Muscle of arm (tissue), 12 donors: ENCODE data around the gene ZNF423. TPM values are rescaled to one million over a fixed set of nuclear protein-coding genes. Genes with fewer than 3 reads are reported as not detected.

Experiments
- DNase-seq: peaks from one replicate; pipeline ENCODE4 v3.0.0-alpha.2; 2013
- polyA plus RNA-seq, 12 donors: library from polyadenylated mRNA; unstranded; fragments of 120-200 nt; gene quantifications; one replicate each; pipeline ENCODE4 v1.2.1, GENCODE V29; 2013; ENCODE audit not compliant: insufficient read length in 12 of 12

The ZNF423 gene
- polyA plus RNA-seq, 12 donors = 22.6 to 37.5 (median 25.9) TPM; not detected in 1

DNA sequence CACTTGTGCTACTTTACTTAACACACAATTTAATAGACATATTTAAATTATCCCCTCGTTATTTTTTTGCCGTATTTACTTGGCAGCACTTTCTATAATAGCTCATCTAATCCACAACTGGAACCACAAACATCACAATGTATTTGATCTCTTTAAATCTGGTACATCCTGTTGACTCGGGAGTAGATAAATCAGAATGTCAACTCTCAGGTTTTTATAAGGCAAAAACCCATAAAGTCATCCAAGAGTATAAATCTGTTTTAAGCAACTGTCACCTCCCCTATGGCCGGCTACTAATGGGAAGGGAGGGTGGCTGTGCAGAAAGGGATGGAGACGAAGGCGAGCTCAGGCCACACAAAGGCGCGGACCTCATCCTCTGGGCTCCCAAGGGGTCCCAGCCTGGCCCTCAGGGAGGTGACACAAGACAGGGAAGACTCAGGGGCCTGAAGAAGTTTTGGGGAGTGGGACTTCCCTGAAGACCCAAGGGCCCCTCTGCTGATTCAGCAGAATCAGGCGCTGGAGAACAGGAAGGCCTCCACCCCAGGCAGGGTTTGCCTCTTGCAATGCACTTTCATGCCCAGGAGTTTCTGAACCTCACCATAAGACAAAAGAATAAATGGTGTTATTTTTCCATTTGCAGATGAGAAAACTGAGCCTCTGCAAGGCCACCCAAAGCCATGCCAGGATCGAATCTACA, 122.5 kb downstream of the ZNF423 start:
- DNase-seq = no peak

DNA sequence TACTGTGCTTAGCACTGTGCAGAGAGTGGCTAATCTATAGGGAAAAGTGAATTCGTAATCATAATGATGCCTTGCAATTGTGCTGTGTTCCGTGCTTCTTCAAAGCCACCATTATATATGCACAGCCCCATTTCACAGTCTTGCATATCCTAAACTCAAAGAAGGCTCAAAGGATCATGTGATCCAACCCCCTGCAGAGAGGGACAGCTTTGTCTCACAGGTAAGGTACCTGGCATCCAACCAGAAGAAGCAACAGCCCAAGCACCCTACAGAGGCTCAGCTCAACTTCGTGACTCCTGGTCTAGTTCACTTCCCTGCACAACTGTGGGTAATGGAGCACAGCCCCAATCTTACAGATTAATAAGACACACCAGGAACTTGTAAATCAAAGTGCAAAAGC, 124.0 kb downstream of the ZNF423 start:
- DNase-seq = no peak

DNA sequence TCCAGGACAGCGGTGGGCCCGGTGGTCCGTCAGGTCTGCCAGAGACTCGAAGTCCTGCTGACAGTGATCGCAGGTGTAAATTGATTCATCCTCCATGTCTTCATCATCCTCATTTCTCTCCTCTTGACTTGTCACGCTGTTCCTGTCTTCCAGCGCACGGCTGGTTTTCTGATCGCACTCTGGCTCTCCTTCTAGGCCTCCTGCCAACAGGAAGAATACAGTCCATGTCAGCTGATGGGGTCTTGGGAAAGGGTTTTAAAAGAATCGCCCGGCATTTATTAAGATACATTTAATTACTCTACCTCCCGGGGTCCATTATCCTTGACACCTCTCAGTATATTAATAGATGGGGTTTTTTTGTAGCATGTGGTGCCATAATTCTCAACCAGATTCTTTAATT, 125.1 kb downstream of the ZNF423 start:
- no peak for DNase-seq

DNA sequence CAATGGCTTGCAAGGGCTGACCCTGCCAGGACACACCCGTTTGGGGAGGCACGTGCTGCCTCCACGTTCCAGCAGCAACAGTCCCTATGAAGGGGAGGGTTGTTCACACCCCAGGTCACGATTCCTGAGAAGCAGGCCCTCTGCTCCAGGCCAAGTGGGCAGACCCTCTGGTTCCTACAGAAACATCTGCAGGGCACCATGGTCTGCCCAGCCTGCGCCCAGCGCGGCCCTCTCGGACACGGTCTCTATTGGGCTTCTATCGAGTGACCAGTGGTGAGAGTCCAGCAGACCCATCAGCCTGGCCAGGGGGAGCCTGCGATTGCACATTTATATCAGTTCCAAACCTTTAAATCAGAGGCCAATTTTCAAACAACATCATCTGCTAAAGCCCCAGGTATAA, 128.3 kb downstream of the ZNF423 start:
- DNase-seq = no peak

DNA sequence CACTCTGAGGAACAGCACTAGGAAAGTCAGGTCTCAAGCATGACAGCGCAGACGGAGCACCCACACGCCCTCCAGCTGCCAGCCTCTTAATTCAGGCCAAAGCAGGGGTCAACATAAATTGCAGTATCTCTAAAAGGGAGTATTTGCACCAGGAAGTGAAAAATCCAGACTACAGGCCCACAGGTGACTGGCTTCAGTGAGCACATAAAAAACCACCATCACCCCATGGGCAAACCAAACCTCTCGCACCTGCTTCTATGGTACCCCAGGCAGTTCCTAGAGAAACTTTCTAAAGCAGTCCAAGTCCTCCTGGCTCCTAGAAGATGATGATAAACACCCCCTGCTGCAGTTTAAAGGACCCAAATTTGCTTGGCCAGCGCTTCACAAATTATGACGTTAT, 129.8 kb downstream of the ZNF423 start:
- no peak for DNase-seq

DNA sequence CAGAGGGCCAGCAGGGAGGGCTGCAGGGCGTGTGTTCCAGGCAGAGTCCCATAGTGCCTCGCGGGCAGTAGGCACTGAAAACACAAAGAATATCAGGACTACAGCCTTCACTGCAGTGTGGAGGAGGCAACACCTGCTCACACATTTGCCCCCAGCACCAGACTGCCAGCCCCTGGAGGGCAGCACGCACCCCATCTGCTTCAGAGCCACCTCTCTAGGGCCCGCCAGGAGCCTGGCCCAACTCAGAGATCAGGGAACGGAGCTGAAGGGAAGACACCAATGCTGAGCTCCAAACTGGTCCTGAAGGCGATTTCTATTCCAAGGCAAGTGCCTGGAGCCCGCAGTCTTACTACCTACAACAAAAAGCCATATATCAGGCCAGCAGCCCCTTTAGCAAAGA, 130.3 kb downstream of the ZNF423 start:
- no peak for DNase-seq

DNA sequence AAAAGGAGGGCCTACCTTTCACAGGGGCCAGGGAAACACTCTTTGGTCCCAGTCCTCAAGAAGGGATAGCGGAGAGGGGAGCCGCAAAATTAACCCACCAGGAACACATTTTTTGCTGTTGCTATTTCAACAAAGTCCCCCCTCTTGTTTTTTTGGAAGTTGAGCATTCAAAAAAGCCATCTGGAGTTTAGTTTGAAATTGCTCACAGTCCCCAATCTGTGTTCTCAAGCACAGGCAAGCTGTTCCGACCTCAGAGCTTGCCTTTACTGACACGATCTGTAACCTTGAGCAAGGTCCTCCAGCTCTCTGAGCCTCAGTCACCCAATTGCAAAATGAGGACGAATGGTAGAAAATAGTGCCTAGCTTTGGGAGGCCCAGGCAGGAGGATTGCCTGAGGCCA, 131.1 kb downstream of the ZNF423 start:
- DNase-seq = no peak

DNA sequence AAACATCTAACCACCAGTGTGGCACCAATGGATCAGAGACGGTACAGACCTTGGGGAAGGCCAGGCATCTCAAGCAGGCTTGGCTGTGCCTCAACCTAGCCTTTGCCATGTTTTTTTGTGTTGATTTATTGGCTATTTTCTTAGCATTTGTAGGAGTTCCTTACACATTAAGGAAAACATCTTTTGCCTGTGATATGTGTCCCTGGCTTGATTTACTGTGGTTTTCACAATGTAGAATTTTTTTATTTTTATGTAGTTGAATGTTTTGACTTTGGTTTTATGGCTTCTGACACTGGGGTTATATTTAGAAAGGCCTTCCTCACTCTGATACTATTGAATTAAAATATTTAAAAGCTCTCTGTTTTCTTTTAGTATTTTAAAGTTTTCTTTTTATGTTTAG, 132.6 kb downstream of the ZNF423 start:
- DNase-seq = no peak

DNA sequence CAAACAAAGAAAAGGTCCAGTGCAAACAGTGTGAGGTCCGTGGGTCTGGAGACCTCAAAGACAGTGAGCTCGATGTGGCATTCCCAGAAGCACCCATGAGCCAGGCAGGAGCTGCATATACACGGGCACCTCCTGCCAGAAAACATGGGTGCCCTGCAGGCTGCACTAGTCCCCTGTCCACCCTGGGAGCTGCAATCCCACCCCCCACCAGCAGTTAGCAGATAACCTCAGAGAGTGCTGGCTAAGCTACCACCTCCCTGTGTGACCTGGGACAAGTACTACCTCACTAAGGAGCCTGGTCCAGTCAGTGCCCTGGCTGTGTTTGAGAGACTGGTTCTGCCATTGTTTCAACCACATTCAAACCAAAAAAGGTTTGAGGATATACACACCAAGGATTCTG, 135.7 kb downstream of the ZNF423 start:
- DNase-seq = no peak

DNA sequence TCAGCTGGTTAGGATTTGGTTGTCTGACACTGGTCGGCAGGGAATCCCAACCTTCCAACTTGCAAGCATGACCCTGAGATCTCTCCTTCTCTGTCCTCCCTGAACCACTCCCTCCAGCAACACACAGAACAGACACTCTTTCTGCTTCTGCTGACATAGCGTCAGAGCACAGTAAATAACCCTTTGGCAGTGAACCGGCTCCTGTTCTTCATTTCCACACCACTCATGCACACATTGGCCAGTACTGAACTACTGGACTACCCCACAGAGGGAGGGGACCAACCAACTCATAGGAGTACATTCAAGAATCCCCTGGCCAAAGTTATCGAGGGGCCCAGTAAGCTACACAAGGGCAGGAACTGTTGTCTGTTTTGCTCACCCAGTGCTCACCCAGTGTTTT, 138.2 kb downstream of the ZNF423 start:
- no peak for DNase-seq

DNA sequence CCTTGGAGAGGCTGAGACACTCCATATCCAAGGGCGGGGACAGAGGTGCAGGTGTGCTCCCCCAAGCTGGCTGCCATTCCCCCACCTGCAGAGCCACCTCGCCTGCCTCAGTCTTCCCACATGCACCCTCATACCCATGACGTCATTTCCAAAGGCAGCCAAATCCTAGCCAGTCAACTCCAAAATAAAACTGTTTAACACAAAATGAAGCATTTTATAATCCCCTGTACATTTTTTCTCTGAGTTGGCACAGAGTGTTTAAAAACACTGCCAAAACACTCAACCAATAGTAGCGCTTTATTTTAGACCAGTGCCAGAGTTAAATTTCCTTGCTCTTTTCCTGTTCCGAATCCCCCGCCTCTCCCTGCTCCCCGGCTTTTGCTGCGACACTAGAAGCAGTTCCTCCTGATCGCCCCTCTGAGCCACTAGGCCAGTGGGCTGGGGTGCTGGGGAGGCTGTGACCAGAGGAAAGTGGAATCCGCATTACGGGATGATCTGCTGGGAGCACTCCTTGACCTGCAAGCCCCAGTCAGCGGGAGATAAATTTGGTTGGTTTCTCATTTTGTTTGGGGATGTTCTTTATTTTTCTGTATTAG, 139.5 kb downstream of the ZNF423 start:
- DNase-seq = peak; percentile 32

DNA sequence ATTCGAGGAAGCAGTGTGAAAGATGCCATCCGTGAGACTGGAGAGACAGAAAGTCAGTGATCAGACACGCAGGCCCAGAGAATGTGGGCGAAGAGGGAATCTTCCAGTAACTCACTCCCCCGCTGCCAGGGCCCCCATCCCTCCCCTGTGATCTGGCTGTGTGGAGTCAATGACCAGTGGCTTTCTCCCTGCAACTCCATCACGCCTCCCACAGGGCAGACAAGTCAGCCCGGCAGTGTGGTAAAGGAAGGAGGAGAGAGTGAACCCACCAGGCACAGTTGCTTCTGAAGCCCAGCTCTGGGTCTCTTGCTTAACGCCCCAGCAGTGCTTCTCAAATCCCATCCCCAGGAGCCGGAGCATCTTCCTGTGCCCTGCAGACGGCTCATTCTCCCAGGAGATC, 142.1 kb downstream of the ZNF423 start:
- no peak for DNase-seq

DNA sequence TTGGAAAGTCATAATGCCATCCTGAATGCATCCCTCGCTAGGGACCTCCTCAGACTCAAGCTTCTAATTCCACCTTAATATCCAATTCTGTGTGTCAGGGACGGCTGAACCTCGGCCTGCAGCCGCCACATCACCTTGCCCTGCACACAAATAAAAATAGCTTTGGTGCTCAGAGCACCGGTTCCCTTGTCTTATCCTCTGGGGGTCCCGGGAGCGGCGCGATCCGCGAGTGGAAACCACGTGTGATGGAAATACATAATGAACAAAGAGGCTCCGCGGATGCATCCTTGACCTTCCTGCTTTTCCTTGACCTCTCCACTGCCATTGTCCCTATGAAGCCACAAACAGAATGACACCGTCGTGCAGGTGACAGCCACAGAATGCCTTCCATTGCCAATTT, 143.4 kb downstream of the ZNF423 start:
- DNase-seq = no peak

DNA sequence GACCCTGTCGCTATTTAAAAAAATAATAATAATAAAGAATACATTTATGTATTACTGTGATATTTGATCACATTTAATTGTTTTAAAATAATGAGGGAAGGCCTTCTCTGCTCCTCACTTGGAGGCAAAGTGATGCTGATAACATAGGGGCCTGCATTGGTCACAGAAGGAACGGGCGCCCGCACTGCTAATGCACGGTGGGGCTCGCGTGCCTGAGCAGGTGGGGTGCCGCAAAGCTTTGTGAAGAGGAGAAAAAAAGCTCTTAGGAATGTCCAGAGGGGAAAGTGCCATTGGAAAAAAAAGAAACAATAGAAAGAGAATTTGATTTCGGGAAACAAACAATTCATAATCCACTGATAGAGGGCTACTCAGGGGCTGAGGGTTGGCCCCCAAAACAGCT, 143.8 kb downstream of the ZNF423 start:
- DNase-seq = no peak

DNA sequence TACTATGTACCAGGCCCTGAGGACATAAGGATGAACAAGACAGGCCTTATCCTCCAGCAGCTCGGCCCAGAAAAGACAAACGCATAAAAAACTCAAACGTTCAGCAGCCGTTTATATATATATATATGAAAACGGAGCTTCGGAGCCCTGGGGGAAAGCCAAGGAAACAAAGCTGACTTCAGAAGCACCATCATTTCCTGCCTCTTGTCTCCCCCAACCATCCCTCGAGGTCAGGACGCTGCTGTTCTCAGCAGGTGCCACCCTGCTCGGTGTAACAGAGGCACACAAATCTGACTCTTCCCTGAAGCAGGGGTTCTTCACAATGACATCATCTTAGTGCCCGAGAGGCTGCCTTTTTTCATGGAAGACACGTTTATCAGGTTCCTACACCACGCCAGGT, 146.9 kb downstream of the ZNF423 start:
- DNase-seq = no peak

DNA sequence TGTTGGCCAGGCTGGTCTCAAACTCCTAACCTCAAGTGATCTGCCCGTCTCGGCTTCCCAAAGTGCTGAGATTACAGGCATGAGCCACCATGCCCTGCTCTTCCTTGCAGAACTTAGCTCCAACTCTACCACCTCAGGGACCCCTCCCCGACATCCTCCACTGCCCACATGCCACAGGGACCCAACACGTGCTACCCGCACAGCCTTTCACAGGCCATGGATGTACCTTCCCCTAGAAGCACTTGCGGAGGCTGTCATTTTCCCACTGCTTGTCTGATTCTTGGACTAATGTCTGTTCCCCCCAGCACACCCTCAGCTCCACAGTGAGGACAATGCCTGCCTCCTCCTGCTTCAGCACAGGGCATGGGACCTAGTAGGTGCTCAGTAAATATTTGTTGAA, 147.4 kb downstream of the ZNF423 start:
- DNase-seq = no peak

DNA sequence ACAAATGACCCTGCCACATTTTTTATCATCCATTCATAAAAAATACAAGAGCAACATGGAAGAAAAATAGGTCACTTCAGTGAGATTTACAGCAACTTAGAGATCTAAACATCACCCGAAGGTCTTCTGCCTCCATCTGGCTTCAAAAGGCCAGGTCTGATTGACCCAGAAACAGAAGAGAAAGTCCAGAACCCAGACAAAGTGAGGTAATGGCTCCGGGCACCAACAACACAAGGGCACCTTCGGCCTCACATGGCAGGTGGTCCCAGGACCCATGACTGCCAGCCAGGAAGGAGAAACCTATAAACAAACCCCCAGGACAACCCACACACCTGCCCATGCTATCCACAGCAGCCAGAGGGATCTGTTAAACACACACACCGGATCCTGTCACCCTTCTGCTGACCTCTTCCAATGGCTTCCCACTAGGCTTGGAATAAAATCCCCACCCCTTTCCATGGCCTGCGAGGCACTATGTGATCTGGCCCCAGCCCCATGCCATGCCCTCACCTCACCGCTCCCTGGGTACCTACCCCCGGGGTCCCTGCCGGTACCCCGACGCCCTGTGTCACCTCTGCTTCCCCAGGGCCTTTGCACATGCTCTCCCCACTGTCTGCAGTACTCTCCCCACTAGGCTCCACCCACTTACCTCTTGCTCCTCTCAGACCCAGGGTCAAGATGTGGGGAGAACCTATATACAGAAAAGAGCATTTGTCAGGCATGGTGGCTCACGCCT, 149.1 kb downstream of the ZNF423 start:
- DNase-seq = no peak

DNA sequence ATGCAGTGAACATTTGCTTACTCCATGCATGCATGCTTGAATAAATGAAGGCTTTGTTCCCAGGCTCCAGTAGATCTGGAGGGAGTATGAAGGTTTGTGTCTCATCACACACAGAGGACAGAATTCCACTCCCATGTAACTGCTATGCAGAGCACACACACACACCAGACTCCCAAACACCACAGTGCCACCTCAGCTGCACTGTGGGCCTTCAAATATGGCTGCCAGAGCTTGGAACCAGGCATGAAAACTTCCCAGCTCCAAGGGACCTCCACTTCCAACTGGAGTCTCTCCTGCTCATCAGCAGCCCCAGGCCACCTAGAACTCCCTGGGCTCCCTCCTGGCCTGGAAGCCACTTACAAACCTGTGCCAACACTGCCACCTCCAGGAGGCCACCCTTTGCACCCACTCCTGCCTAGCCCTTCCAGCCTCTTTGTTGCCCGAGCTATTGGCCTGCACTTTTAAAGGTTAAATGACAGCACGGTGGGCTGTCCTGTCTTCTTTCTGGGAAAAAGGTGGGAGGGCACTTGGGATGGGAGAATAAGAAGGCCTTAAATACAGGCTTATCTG, 151.2 kb downstream of the ZNF423 start:
- no peak for DNase-seq

DNA sequence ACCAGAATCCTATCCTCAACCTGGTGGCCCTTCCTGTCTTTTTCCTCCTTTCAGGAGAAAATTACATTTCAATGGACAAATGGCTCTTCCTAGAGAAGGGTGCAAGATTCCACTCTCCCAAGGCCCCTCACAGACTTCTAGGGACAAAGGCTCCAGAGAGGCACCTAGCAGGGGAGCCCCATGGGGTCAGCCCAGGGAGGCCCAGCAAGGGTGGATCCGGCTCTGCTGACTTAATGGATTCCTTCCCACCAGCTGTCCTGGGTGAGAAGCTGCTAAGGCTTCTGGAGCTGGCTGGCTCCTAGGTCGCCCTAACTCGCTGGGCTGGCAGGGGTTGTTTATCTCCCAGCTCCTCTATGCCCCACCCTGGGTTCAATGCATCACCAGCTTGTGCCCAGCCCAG, 152.4 kb downstream of the ZNF423 start:
- no peak for DNase-seq

DNA sequence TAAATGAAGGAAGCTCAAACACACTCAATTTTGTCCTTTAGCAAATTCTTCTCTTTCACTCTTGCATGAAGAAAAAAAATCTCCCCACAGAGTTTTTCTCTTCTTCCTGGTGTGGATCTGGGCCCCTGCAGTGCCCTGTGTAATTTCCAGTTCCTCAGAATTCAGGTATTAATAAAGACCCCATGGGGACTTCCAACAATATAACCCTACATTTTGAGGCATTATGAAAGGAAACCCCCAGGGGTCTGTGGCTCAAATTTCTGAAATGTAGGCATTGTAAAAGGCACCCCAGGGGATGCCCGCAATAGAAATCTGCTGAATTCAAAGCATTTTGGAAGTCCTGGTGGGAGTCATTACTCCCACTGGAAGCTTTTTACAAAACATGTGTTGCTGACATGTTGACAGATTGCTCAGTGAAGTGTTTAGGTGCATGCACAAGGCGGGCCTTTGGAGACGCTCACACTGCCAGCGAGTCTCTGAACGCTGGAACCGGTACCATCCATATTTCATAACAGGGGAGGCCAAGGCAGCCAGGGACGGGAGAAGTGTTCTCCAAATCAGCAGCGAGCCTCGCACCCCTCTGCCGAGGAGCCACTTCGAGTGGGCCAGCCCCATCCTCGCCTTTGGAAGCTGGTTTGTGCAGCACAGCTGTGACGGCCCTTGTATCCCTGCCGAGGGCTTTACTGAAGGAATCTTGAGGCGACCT, 154.0 kb downstream of the ZNF423 start:
- DNase-seq = peak; percentile 79

DNA sequence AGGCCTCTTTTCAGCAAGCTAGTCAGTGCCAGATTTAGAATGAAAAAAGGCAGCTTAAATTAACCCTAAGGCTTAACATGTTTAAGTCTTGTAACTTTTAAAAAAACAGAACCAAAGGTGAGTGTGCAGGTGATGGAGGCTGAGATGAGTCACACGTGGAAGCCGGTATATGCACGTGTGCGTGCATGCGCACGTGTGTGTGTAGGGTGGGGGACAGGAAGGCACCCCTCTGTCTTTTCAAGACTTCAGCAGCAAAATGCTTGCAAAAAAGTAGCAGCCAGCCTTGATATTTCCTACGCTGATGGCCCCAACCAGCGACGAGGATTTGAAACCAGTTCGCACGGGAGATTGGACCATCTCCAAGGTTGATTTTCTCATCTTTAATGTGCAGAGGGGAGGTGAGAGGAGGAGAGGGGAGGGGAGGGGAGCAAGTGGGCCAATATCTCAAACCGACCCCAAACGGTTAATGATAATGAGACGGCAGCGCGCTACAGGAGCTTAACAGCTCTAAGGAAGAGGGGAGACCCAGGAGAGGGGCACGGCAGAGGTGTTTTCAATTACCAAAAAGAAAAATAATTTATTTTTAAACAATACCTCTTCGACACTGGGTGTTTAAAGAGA, 154.7 kb downstream of the ZNF423 start:
- DNase-seq = peak; percentile 35
